ENCODE data around the gene SORBS1. TPM values are rescaled to one million over a fixed set of nuclear protein-coding genes. Genes with fewer than 3 reads are reported as not detected.

The SORBS1 gene
- total and polyA plus RNA-seq, 2 donors (not counting 3 experiments of a cell fraction or from before 2014, with no cell fraction given): 2.0 to 7.9 TPM

- H3K9me3 ChIP-seq (replicated peaks; ENCODE audit: control insufficient read depth, insufficient read depth, low read length): no peaks in the 10 kb centered on the region
- DNase-seq (ENCODE audit: low read depth, low spot score) (no peak), FAIRE-seq (no peak)
- no peak overlapping the region for H3K4me3 ChIP-seq (replicated peaks in 1 of 3; ENCODE audit: insufficient read depth in 1 of 3, low read depth in 1 of 3, low read length in 3 of 3)
- no peaks in the 10 kb centered on the region for H3K27me3 ChIP-seq (ENCODE audit: control insufficient read depth in 2 of 2, insufficient read depth in 2 of 2, low read length in 2 of 2)
- TF ChIP-seq MAX (IDR thresholded peaks at IDR 0.05; ENCODE audit: insufficient read depth, insufficient read length) (no peak), CTCF (IDR thresholded peaks at IDR 0.05; ENCODE audit: extremely low read depth in 1 of 2, insufficient read depth in 1 of 2, low read depth in 1 of 2, low read length in 2 of 2) (no peak), EZH2 (IDR thresholded peaks at IDR 0.05; ENCODE audit: borderline replicate concordance, low read depth, low read length, severe bottlenecking) (no peak), MYC (IDR thresholded peaks at IDR 0.05; ENCODE audit: low read depth, low read length) (no peak), GATA2 (IDR thresholded peaks at IDR 0.05; ENCODE audit: insufficient read depth, insufficient read length, low read depth, low read length) (no peak), JUN (IDR thresholded peaks at IDR 0.05; ENCODE audit: borderline replicate concordance, insufficient read depth, insufficient read length, low read depth) (no peak), POLR2AphosphoS5 (IDR thresholded peaks at IDR 0.05; ENCODE audit: insufficient read depth, low read depth, low read length) (no peak), FOS (IDR thresholded peaks at IDR 0.05; ENCODE audit: borderline replicate concordance, insufficient read depth, low read length) (no peak), POLR2A (IDR thresholded peaks at IDR 0.05; ENCODE audit: low read depth, low read length) (no peak)
- peaks cover 0 to 10% of the 10 kb centered on the region in 2 experiments for H3K36me3 ChIP-seq (ENCODE audit: control insufficient read depth in 2 of 2, extremely low read depth in 1 of 2, insufficient read depth in 2 of 2, low read length in 2 of 2)
- no peak overlapping the region for H2AFZ ChIP-seq (ENCODE audit: low read depth, low read length)
- no peaks in the 10 kb centered on the region for H4K20me1 ChIP-seq (replicated peaks; ENCODE audit: control insufficient read depth, extremely low read depth, insufficient read depth, low read length)
- H3K4me2 ChIP-seq (ENCODE audit: insufficient read depth, low read length): no peak overlapping the region
- dilution Hi-C loops (cut with MboI; ENCODE audit: extremely low pct_ligation_motif_present, low sequenced_read_pairs): no loop called here
- POLR2A ChIA-PET: no interaction called here
- no peak overlapping the region for H3K9ac ChIP-seq (replicated peaks; ENCODE audit: extremely low read depth, insufficient read depth, low read length)
- peaks cover 26% of the 10 kb centered on the region for H3K4me1 ChIP-seq (ENCODE audit: control insufficient read depth, extremely low read depth, insufficient read depth, low read length)
- intact Hi-C loops (cut with micrococcal nuclease): no loop called here
- H3K27ac ChIP-seq (ENCODE audit: insufficient read depth, low read depth, low read length): no peak overlapping the region
- BruUV-seq (replicated peaks): no TSS peak
- H3K9me1 ChIP-seq (replicated peaks; ENCODE audit: control insufficient read depth, extremely low read depth, insufficient read depth, low read length): no peaks in the 10 kb centered on the region
- CTCF ChIA-PET: no interaction called here
- H3K79me2 ChIP-seq (ENCODE audit: control insufficient read depth, insufficient read depth, low read length): no peaks in the 10 kb centered on the region
Observed at GRCh38 chr10:95262763-95263518, 298.2 kb downstream of the SORBS1 start.

Measured in endothelial cell of umbilical vein (primary cell).